NCI-H82 treated with DMSO at 0.1 percent for 48 hours (cell line): Measurements from ENCODE around the gene ERC2.

Source experiments
- DNase-seq: peaks from one replicate; lab custom pipeline; 2025; ENCODE audit not compliant: unreplicated experiment; lab: John Stamatoyannopoulos, UW

The ERC2 gene

DNA sequence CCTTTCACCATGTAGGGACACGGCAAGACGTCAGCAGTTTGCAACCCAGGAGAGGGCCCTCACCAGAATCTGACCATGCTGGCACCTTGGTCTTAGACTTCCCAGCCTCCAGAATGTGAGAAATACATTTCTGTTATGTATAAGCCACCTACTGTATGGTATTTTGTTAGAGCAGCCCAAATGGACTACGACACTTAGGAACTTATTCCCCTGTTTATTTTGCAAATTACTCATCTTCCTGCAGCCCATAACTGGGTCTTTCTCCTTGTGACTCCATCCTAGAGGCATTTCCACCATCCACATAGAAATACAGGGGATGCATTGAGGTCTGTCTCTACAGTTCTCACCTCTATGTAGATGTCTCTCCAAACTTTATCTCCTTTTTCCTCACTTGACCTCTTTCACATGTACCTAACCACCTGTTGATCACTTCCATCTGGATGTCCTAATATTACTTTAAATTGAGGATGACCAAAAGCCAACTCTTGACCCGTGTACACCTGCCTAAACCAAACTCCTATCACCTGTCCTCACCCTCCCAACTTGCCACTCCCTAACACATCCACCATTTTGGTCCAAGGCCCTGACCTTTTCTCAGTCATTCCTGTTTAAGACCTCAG is 575.1 kb downstream of the ERC2 start:
- DNase-seq = no peak

DNA sequence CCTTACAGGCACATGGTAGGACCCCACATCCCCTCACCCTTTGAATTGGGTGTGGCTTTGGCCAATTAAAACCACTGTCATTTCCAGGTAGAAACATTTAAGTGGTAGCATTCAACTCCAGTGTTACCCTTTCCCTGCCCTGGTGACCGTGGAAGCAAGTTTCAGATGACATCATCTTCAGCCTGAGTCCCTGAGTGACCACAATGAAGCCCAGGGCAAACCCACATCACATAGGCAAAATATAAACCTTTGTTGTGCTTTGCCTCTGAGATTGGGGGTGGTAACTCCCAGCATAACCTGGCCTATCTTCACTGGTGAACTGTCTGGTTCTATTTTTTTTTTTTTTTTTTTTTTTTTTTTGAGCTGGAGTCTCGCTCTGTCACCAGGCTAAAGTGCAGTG is 577.2 kb downstream of the ERC2 start:
- no peak for DNase-seq

DNA sequence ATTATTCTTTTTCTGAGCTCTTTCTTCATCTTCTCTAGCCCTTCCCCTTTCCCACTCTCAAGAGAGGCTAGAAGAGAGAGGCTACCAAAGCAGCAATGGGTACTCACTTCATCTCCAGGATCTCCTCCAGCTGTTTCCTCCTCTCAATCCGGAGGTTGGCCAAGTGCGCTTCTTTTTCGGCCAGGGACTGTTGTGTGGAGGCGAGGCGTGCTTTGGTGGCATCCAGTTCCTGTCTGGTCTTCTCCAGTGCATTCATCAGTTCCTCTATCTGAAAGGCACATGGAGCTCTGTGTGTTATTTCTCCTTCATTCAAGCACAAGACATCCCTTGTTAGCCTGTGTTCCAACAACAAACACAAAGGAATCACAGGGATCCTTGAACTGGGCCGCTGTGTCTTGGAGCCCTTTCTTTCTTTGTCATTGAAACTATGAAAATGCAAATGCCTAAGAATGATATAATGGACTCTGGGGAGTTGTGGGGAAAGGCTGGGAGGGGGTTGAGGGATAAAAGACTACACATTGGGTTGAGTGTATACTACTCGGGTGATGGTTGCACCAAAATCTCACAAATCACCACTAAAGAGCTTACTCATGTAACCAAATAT is 579.9 kb downstream of the ERC2 start:
- DNase-seq = no peak

DNA sequence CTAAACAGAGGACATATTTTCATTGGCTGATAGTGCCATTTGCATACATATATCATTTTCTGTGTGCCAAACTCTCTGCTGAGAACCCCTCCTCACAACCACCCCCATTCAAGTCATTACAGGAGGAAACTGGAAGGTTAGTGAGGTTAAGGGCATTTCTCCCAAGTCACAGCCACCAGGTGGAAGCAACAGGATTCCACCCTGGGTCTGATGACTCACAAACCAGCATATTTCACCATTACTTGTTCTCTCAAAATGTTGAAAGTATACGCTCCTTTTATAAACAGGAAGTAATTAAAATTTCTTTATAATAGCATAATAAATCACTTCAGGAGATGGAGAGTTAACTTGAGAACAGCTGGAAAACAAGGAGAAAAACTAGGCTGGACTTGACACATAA is 582.5 kb downstream of the ERC2 start:
- no peak for DNase-seq

DNA sequence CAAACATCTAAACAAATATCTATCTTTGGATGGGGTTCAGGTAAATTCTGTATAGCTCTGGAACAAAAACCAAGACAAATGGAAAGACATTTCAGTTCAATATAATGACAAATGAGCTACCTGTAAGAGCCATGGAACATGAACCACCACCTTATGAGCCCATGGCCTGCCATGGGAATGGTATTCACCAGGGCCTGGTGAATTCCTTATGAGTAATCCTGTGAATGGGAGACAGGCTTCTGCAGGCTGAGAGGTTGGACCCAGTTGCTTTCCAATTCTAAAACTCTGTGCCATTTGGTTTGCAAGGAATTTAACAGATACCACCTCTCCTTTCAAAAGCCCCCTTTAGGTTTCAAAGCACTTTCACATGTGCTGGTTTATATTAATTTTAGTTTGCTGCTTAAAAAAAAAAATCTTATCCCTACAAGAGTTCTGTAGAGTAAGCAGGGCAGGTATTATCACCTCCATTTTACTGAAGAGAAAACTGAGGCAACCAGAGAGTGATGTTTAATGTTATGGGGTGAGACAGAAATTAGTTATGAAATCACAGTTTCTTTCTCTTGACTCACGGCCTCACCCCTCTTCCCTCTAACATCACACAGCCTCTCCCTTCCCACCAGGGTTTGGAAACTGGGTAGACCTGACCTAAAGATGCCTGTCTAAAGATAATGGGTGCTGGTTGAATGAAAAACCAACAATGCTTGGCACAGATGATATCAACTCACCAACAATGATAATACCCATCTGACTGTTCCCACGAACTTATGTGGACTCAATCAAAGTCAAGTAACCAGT is 583.6 kb downstream of the ERC2 start:
- DNase-seq = no peak

DNA sequence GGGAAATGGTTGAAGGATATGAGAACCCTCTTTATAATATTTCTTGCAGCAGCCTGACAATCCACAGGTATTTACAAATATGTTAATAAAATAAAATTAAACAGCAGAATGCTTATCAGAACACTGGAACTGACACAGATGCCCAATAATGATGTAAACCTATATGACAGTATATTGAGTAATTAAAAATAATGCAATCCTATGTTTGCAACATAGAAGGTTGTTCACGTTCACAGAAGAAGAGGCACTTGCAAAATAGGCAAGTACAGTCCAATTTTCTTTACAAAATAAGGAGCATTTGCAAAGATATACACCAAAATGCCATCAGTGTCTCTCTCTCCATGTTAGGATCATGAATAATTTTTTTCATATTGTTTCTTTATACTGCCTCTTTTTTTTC is 584.2 kb downstream of the ERC2 start:
- no peak for DNase-seq

DNA sequence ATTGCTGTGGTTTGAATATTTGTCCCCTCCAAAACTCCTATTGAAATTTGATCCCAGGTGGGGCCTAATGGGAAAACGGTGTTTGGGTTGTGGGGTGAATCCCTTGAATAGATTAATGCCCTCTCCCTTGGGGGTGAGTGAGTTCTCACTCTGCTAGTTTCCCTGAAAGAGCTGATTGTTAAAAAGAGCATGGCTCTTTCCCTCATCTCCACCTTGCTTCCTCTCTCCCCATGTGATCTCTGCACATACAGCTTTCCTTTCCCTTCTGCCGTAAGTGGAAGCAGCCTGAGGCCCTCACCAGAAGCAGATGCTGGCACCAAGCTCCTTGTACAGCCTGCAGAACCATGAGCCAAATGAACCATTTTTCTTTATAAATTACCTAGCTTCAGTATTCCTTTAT is 586.3 kb downstream of the ERC2 start:
- DNase-seq = no peak

DNA sequence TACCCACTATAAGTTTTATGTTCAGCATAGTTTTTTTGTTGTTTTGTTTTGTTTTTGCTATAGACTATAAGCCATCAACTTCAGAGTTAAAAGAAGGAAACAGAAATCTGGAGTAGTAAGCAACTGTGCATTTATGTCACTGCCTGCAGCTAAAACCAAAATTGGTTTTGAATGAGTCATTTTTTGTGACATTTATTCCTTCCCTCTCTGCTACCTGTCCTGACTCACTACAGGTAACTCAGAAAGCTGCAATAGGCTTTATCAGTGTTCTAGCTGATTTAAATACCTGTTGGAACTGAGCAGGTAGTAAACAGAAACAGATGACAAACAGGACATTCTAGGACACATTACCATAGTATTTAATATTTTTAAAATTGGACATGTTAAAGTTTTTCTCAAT is 587.9 kb downstream of the ERC2 start:
- no peak for DNase-seq

DNA sequence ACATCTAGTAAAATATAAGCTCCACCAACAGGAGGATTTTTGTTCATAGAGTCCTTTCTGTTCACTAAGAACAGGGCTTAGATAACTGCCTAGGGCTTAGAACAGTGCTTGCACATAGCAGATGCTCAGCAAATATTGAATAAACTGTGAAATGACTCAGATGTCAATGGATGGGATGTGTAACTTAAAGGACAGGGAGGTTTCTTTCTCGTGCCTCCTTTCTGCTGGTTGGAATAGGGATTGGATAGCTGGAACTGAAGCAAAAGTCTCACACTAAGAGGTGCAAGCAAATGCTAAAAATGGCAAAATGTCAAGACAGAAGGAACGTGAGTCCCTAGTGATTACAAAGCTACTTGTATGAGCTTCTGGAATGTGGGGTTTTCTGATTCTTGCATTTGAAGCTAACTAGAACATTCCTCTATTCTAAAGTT is 588.4 kb downstream of the ERC2 start:
- DNase-seq = no peak

DNA sequence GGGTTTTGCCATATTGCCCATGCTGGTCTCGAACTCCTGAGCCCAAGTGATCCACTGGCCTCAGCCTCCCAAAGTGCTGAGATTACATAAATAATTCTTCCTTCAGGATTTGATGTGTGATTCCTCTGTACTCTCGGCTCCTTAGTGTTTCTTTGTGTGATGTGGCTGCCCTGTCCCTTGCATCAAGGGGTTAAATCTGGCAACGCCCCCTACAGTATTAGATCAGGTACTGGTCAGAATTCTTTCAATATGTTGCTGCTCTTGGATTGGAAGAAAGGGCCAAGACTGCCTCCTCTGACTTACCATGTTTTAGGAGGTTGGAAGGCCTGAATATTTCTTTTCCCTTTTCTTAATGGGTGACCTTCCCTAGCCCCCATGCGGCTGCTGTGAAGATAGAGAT is 590.6 kb downstream of the ERC2 start:
- DNase-seq = no peak

DNA sequence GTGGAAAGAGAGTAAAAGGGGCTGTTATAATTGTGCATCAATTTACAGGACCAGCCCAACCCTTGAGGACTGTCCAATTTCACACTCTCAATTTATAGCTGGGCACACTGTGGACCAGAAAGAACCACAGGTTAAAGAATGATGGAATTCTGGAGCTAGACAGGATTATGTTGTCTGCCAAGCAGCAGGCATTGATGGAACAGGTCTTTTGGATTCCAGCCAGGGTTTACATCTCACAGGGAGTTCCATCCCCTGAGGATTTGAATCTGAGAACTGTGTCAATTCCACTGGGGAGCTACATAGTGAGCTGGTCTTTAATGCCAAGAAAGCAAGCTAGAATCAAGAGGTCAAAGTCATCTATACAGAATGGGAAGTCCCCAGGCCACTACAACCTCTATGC is 591.7 kb downstream of the ERC2 start:
- DNase-seq = peak; percentile 2

DNA sequence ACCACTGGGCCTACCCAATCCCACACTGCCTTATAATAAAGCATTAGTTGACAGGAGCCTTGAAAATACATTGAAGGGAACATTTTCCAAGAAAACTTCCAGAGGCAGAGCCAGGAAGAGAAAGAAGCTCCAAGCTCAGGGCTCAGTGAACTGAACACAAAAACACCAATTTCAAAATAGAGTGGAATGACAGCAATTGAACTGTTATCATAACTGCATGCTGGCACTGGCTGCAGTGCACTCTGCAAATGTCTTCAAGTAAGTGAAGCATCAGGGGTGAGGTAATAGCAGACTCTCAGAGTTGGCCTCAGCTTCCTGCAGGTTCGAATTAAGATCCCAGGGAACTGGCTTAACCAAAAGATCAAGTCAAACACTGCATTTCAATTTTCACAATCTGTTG is 593.2 kb downstream of the ERC2 start:
- DNase-seq = no peak

DNA sequence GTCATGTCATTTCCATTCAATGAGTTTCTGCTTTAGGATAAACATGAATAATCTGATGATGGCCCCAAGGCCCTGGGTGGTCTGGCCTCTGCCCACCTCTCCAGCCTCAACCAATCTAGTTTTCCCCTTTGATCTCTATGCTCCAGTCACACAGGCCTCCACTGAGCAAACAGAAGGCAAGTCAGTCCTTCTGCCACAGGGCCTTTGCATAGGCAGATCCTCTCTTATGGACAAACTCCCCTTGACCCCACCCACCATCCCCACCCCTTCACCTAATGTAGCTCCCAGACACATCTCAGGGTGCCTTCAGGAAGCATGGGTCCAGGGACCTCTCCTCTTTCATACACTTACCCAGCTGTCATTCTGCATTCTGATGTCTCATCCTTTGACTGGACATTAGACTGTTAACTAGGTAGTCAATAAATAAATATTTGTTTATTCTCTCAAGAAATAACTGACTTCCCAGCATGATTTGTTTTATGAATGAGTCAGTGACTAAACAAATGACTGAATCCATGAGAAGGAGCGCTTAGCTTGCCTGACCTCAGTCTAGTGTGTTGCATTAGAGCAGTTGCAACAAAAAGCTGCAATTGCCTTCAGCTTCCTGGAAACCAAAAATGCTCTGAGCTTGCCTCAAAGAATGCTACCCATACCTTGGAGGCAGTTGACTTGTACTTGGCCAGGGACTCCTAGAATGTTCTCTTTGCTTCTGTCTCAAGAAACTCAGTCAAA is 594.6 kb downstream of the ERC2 start:
- no peak for DNase-seq

DNA sequence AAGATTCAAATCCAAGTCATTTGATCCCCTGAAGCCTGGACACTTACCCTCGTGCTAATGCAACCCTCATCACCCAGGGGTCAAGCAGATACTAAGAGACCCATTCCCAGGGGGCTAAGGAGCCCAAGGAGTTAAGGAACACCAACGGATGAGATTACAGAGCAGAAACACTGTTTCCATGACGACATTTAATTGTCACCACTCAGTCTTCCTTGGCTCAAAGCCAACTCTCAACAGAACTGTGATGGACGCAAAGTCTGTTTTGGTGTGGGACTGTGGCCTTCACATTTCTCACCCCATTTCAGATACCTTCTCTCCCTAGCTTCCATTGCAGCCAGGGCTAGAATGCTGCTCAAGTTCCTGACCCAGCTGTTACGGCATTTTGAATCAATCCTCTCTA is 597.7 kb downstream of the ERC2 start:
- DNase-seq = no peak

DNA sequence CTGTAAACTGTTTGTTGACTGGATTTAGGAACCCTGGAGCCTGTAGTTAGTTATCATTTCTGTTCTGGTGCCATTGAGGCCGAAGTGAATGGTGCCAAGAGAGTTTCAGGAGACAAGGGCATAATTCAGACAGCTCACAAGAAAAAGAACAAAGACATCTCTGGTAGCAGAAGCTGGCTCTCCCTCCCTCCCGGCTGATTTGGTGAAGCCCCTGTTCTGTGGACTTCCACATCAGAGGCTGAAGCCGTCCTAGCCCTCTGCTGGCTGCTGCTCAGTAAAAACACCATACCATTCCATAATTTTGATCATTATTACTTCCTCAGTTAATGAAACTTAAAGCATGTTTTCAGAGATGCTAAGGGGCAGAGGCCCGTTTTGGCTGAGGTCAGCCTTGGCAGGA is 599.9 kb downstream of the ERC2 start:
- DNase-seq = no peak

DNA sequence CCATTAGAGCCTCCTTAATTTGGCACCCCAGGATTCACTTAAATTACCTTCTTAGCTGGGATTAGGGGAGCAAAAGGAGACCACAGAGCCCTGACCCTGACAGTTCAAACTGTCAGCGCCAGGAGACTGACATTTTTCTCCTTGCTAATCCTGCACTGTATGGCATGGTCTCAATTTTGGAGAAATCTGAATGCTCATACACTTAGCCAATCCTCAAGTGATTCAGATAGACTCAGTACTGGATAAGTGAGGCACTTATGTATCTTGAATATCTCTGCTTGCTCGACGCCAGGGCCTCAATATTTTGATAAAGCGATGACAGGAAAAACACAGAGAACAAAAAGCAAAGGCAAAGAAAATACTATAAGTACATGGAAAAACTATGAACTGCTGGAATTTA is 605.2 kb downstream of the ERC2 start:
- DNase-seq = no peak

DNA sequence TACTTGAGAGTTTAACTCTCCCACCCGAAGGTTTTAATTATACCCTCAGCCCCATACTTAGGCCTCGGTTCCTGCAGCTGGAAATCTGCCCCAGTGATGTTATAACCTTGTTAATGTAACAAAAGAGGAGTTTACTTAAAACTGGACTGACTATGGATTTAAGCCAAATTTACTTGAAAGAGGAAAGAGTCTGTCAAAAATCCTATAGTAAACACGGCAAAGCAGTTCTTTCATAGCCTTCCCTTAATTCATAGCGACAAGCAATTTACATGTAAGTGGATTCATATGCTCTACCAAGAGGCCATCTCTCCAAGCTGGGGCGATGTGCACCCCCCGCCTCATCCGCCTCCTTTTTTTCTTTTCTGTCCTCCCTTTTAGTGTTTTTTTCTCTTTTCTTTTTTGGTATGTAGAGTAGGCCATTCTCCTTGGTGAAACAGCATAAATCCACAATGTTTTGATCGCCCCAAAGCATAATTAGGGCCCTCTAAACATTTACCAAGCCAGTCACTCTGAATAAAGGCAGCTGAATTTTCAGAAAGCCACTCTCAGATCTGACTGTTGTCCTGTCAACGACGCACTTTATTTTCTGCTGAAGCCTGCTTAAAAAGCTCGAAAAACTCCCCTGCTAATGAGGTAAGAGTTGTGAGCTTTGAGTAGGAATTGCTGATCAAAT is 608.1 kb downstream of the ERC2 start:
- no peak for DNase-seq

DNA sequence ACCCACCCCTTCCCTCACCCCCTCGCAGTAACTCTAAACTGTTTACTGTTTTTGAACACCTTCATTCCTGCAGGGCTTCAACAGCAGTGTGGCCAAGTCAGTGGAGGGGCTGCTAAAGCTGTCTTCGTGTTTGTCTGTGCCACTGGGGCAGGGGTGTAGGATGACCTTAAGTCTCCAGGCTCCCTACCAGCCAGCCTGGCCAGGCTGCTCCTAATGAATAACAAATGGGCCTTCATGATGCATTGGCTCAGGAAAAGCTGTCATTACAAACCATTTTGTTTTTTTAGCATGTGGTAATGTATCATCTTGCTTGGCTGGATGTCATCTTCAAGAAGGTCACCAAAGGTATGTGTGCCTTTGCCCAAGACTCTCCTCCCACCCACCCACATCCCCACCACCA is 609.0 kb downstream of the ERC2 start:
- DNase-seq = no peak

DNA sequence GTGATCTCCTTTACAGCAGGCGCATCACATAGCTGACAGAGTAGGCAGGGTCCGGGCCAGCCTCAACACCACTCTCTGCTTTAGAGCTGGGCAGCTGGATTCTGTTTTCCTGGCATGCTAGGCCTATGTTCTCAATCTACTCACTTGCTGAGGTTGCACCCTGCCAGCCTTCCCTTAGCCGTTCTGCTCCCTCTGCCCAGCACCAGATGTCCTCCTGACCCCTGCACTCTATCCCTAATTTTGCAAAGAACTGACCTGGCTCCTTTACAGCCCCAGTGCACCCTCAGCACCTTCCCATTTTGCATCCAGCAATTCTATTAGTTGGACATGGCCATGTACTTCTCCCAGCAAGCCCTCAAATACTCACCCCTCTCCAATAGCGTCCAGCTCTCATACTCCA is 609.5 kb downstream of the ERC2 start:
- DNase-seq = no peak

DNA sequence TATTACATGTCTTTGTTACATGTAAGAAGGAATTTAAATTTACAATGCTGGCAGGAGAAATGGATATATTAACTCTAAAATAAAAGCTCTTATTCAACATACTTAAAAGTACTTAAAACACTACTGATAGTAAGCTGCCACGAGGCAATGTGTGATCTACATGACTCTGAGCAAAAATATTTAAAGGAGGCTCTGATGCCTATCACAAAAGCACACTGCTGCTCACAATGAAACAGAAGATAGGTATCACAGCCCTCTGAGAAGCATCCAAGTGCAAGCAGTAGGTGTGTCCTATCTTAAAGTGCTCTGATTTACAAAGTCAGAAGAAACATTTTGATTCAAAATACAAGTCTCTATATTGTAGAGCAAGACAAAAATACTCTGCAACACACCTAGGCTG is 610.0 kb downstream of the ERC2 start:
- no peak for DNase-seq

DNA sequence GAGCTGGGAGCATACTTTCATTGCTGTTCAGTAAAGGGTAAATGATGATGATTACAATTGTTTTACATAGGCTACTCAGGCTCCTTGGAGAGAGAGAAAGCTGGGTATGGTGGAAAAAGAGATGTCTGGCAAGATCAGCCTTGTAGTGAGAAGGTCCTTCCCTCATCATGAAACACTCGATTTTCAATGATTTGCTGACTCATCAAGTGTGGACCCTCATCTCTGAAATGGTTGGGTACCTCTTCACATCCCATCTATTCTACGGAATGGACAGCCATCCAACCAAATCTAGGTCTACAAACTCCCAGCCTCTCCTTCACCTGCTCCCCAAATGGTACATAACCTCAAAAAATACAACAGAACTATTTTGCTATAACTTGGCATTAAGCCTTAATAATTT is 610.6 kb downstream of the ERC2 start:
- no peak for DNase-seq
